Keratinocyte (primary cell): ENCODE data around the gene BSG. TPM values are rescaled to one million over a fixed set of nuclear protein-coding genes. Genes with fewer than 3 reads are reported as not detected.

ENCODE experiments used
- DNase-seq: peaks from one replicate; pipeline ENCODE4 v3.0.0-alpha.2; 2011; ENCODE audit warnings: low read depth, missing footprints, low spot score
- FAIRE-seq: peaks from 2 replicates; lab custom pipeline; 2011; peaks lifted over from hg19 to GRCh38; lab: Jason Lieb, UNC
- H2AFZ ChIP-seq: 2 replicates; pipeline ENCODE4 v1.6.0; 2012; ENCODE audit warnings: low read length, control low read depth, inconsistent platforms; ENCODE audit not compliant: control insufficient read depth
- H3K27ac ChIP-seq: 2 replicates; pipeline ENCODE4 v1.5.1; 2011; ENCODE audit warnings: low read length; ENCODE audit not compliant: control insufficient read depth, insufficient read depth
- H3K27me3 ChIP-seq: 3 replicates; pipeline ENCODE4 v1.6.0; 2011; ENCODE audit warnings: low read length; ENCODE audit not compliant: control insufficient read depth, insufficient read depth; ENCODE audit errors: extremely low read depth
- H3K36me3 ChIP-seq, 2 experiments: 2 replicates in 1 of 2; 3 replicates in 1 of 2; pipeline ENCODE4 v1.5.1; 2011; ENCODE audit warnings: low read length in 2 of 2, mild to moderate bottlenecking in 1 of 2; ENCODE audit not compliant: control insufficient read depth in 2 of 2, insufficient read depth in 2 of 2; ENCODE audit errors: extremely low read depth in 1 of 2
- H3K4me1 ChIP-seq: 3 replicates; pipeline ENCODE4 v1.5.1; 2011; ENCODE audit warnings: low read length; ENCODE audit not compliant: control insufficient read depth, insufficient read depth; ENCODE audit errors: extremely low read depth
- H3K4me2 ChIP-seq: 3 replicates; pipeline ENCODE4 v1.6.0; 2011; ENCODE audit warnings: low read depth, low read length; ENCODE audit not compliant: control insufficient read depth, insufficient read depth; ENCODE audit errors: extremely low read depth
- H3K4me3 ChIP-seq, 3 experiments: fragments of 200-600 bp in 1 of 3; sonication (generic) in 1 of 3; 2 replicates in 2 of 3; 3 replicates in 1 of 3; pipeline ENCODE4 v1.5.1; 2011 to 2016; ENCODE audit warnings: low read length in 3 of 3, mild to moderate bottlenecking in 3 of 3, control low read depth in 2 of 3, inconsistent platforms in 1 of 3, low read depth in 1 of 3, mixed read lengths in 1 of 3, mixed run types in 1 of 3, moderate library complexity in 1 of 3; ENCODE audit not compliant: control insufficient read depth in 2 of 3, insufficient read depth in 2 of 3; ENCODE audit errors: extremely low read depth in 1 of 3
- H3K79me2 ChIP-seq: 2 replicates; pipeline ENCODE4 v1.6.0; 2012; ENCODE audit warnings: low read length; ENCODE audit not compliant: control insufficient read depth, insufficient read depth
- H3K9ac ChIP-seq: 3 replicates; pipeline ENCODE4 v1.6.0; 2011; ENCODE audit warnings: low read length; ENCODE audit not compliant: control insufficient read depth, insufficient read depth; ENCODE audit errors: extremely low read depth
- H3K9me1 ChIP-seq: 3 replicates; pipeline ENCODE4 v1.6.0; 2011; ENCODE audit warnings: low read length; ENCODE audit not compliant: control insufficient read depth, insufficient read depth; ENCODE audit errors: extremely low read depth
- H3K9me3 ChIP-seq: 2 replicates; pipeline ENCODE4 v1.5.1; 2012; ENCODE audit warnings: low read depth, low read length; ENCODE audit not compliant: control insufficient read depth
- H4K20me1 ChIP-seq: 3 replicates; pipeline ENCODE4 v1.6.0; 2011; ENCODE audit warnings: low read length; ENCODE audit not compliant: control insufficient read depth, insufficient read depth; ENCODE audit errors: extremely low read depth
- CTCF ChIP-seq, 3 experiments: IDR thresholded peaks in 1 of 3; conservative IDR thresholded peaks in 1 of 3; optimal IDR thresholded peaks in 1 of 3; 2 replicates in 2 of 3; 3 replicates in 1 of 3; pipeline versions ENCODE3 to v1.5.1; 2011; ENCODE audit warnings: low read length in 3 of 3, mild to moderate bottlenecking in 3 of 3, moderate library complexity in 2 of 3, control low read depth in 1 of 3, inconsistent platforms in 1 of 3; ENCODE audit not compliant: insufficient read depth in 2 of 3; ENCODE audit errors: extremely low read depth in 1 of 3
- EZH2 ChIP-seq: IDR thresholded peaks from one replicate; pipeline ENCODE4 v1.6.1; 2012; ENCODE audit warnings: inconsistent platforms, mild to moderate bottlenecking, low read length, moderate library complexity
- dilution Hi-C: fragments of 300-500 bp; cut with MboI; formaldehyde crosslinking; loops from one replicate; pipeline ENCODE4 v1.7.0; 2020; ENCODE audit warnings: low sequenced_read_pairs; ENCODE audit not compliant: extremely low pct_ligation_motif_present
- polyA plus RNA-seq, 5 experiments: library from polyadenylated mRNA; depleted of rRNA in 3 of 5; stranded (reverse) in 3 of 5; stranded (forward) in 1 of 5; unstranded in 1 of 5; fragments of >200 nt; gene quantifications; 1 replicate in 1 of 5; 2 replicates in 3 of 5; 3 replicates in 1 of 5; pipeline versions ENCODE4 v1.2.1 to v1.2.3, GENCODE V29; 2011 to 2012; ENCODE audit warnings: missing spikeins in 2 of 5, low read depth in 1 of 5, low replicate concordance in 1 of 5

Gene BSG
- polyA plus RNA-seq, 1 donor (not counting 4 experiments of a cell fraction or from before 2014, with no cell fraction given) = 388 TPM

- no peak for TF ChIP-seq EZH2
- no peak for TF ChIP-seq CTCF (optimal IDR thresholded peaks at IDR 0.05 in 1 of 3, IDR thresholded peaks at IDR 0.05 in 1 of 3, conservative IDR thresholded peaks at IDR 0.05 in 1 of 3; ENCODE audit: extremely low read depth in 1 of 3, insufficient read depth in 2 of 3, low read length in 3 of 3)
- DNase-seq (no peak), FAIRE-seq (no peak)
- no peaks in the 10 kb centered on the region for H3K9me3 ChIP-seq
- H2AFZ ChIP-seq = no peak overlapping the region
- no peak overlapping the region for H3K27ac ChIP-seq
- peaks cover 27 to 31% of the 10 kb centered on the region in 2 experiments for H3K36me3 ChIP-seq
- no peak overlapping the region for H3K9ac ChIP-seq
- H3K79me2 ChIP-seq = peaks cover 61% of the 10 kb centered on the region
- dilution Hi-C loops = no loop called here
- H3K27me3 ChIP-seq = no peaks in the 10 kb centered on the region
- H3K9me1 ChIP-seq = no peaks in the 10 kb centered on the region
- no peak overlapping the region for H3K4me3 ChIP-seq
- H3K4me1 ChIP-seq = peaks cover 18% of the 10 kb centered on the region
- H3K4me2 ChIP-seq = no peak overlapping the region
- peaks cover 56% of the 10 kb centered on the region for H4K20me1 ChIP-seq
Observed at GRCh38 chr19:580274-580835, 8.0 kb downstream of the BSG start.

DNA sequence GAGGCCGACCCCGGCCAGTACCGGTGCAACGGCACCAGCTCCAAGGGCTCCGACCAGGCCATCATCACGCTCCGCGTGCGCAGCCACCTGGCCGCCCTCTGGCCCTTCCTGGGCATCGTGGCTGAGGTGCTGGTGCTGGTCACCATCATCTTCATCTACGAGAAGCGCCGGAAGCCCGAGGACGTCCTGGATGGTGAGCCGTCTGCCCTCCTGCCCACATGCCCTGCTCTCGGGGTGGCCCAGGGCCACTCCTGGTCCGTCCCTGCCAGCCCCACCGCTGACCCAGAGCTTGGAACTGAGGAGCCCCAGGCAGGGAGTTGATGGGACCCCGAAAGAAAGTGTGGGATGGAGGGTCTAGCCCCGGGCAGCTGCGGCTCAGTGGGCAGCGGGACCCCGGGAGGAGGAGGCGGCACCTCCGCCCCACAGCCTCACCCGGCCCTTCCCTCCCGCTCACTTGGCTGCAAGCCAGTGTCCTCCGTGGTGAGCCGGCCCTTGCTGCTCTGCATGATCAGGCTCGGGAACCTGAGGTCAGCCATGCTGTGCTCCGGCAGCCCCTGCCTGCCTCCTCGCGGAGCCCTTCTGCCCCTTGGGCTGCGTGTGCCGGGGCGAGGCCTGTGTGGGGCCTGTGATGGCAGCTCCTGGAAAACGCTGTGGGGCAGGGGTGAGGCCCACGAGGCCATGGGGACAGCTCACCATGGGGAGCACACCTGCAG lies 9.2 kb downstream of the BSG start:
- Histone ChIP-seq H3K27me3 (no peaks in the 10 kb centered on the region), H3K27ac (no peak overlapping the region), H2AFZ (no peak overlapping the region), H4K20me1 (peaks cover 54% of the 10 kb centered on the region), H3K9me3 (no peaks in the 10 kb centered on the region), H3K4me1 (peaks cover 8% of the 10 kb centered on the region), H3K36me3 (peaks cover 27 to 31% of the 10 kb centered on the region in 2 experiments), H3K4me3 (no peak overlapping the region), H3K9ac (no peak overlapping the region), H3K79me2 (peaks cover 50% of the 10 kb centered on the region), H3K4me2 (no peak overlapping the region), H3K9me1 (no peaks in the 10 kb centered on the region)
- dilution Hi-C loops = no loop called here
- DNase-seq (no peak), FAIRE-seq (no peak)
- TF ChIP-seq EZH2 = no peak
- TF ChIP-seq CTCF (optimal IDR thresholded peaks at IDR 0.05 in 1 of 3, IDR thresholded peaks at IDR 0.05 in 1 of 3, conservative IDR thresholded peaks at IDR 0.05 in 1 of 3; ENCODE audit: extremely low read depth in 1 of 3, insufficient read depth in 2 of 3, low read length in 3 of 3) = no peak
